ENCODE data around the gene NRGN.
A peak's percentile ranks its signal among the peaks of the same experiment; 100 is the strongest.

Gene NRGN

DNA sequence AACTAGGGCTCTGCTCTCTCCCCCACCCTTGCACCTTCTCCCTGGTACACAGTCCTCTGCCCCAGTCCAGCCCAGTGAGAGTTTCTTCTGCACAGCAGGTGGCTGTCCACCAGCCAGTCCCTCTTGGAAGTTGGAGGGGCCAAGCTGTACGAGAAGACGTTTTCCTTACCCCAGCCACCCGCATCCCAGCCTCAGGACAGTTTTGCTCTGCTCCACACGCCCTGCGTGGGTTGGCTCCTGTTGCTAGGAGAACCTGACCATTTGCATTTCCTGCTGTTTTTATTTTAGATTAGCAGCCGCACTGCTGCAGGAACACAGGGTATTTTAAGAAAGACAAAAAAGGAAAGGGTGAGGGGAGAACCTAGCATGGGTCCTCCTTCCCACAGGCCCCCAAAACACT lies 17.6 kb upstream of the NRGN start:
- Histone ChIP-seq H3K4me3 (ENCODE audit: low read depth in 1 of 2, low read length in 2 of 2) (no peak overlapping the region), H3K4me1 (ENCODE audit: control insufficient read depth in 1 of 2, insufficient read depth in 2 of 2, low read length in 2 of 2) (peaks cover 0 to 7% of the 10 kb centered on the region in 2 donors), H3K9me3 (ENCODE audit: control insufficient read depth in 1 of 2, low read length in 2 of 2) (no peaks in the 10 kb centered on the region), H3K36me3 (ENCODE audit: control insufficient read depth in 1 of 2, insufficient read depth in 2 of 2, low read length in 2 of 2) (no peaks in the 10 kb centered on the region), H3K27ac (ENCODE audit: low read length) (no peak overlapping the region), H3K27me3 (ENCODE audit: low read depth, low read length) (peaks cover 25% of the 10 kb centered on the region)

- H3K4me1 ChIP-seq (ENCODE audit: control insufficient read depth in 1 of 2, insufficient read depth in 2 of 2, low read length in 2 of 2): peaks cover 0 to 7% of the 10 kb centered on the region in 2 donors
These were observed 14.6 kb upstream of the NRGN start for GRCh38 chr11:124724979-124725718.

DNA sequence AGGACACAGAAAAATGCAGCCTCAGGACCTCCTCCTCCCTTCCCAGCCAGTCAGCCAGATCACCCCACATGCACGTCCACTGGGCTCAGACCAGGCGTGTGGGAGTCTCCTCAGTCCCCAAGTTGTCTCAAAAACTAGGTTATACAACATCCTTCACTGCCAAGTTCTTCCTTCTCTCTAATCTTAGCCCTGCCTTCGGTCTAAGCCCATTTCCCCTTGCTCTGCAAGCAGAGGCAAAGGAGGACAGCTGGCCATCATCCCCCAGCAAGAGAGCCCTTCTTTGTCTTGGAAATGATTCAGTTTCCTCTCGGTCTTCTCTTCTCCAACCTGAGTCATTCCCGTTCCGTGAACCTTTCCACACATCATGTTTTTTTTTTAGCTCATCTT lies 14.0 kb upstream of the NRGN start:
- Histone ChIP-seq H3K27ac (ENCODE audit: low read length) (no peak overlapping the region), H3K4me3 (ENCODE audit: low read depth in 1 of 2, low read length in 2 of 2) (no peak overlapping the region), H3K4me1 (ENCODE audit: control insufficient read depth in 1 of 2, insufficient read depth in 2 of 2, low read length in 2 of 2) (peaks cover 0 to 7% of the 10 kb centered on the region in 2 donors), H3K9me3 (ENCODE audit: control insufficient read depth in 1 of 2, low read length in 2 of 2) (no peaks in the 10 kb centered on the region), H3K36me3 (ENCODE audit: control insufficient read depth in 1 of 2, insufficient read depth in 2 of 2, low read length in 2 of 2) (no peaks in the 10 kb centered on the region), H3K27me3 (ENCODE audit: low read depth, low read length) (no peaks in the 10 kb centered on the region)

More at GRCh38 chr11:124724979-124725718, 14.6 kb upstream of the NRGN start:
- Histone ChIP-seq H3K4me3 (ENCODE audit: low read depth in 1 of 2, low read length in 2 of 2) (no peak overlapping the region), H3K36me3 (ENCODE audit: control insufficient read depth in 1 of 2, insufficient read depth in 2 of 2, low read length in 2 of 2) (no peaks in the 10 kb centered on the region), H3K9me3 (ENCODE audit: control insufficient read depth in 1 of 2, low read length in 2 of 2) (no peaks in the 10 kb centered on the region), H3K27me3 (ENCODE audit: low read depth, low read length) (no peaks in the 10 kb centered on the region), H3K27ac (ENCODE audit: low read length) (no peak overlapping the region)

DNA sequence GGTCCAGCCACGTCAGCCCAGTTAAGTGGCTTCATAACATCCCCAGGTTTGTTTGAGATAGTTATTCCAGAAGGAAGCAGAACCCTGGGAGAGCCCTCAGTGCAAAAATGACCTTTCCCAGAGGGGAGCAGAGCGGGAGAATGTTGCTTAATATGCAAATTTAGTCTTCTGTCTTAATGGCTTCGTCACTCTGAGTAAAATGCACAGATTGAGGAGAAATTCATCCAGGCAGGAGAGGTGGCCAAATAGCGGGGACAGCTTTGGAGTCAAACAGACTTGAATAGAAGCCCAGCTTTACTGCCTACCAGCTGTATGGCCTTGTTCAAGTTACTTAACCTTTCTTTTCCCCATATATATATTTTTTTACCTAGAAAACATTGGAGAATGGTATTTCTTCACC lies 12.3 kb upstream of the NRGN start:
- Histone ChIP-seq H3K36me3 (ENCODE audit: control insufficient read depth in 1 of 2, insufficient read depth in 2 of 2, low read length in 2 of 2) (no peaks in the 10 kb centered on the region), H3K27ac (ENCODE audit: low read length) (no peak overlapping the region), H3K9me3 (ENCODE audit: control insufficient read depth in 1 of 2, low read length in 2 of 2) (no peaks in the 10 kb centered on the region), H3K4me3 (ENCODE audit: low read depth in 1 of 2, low read length in 2 of 2) (no peak overlapping the region), H3K27me3 (ENCODE audit: low read depth, low read length) (no peaks in the 10 kb centered on the region), H3K4me1 (ENCODE audit: control insufficient read depth in 1 of 2, insufficient read depth in 2 of 2, low read length in 2 of 2) (peaks cover 0 to 7% of the 10 kb centered on the region in 2 donors)

- no peaks in the 10 kb centered on the region for H3K36me3 ChIP-seq (ENCODE audit: control insufficient read depth in 1 of 2, insufficient read depth in 2 of 2, low read length in 2 of 2)
- no peaks in the 10 kb centered on the region for H3K27me3 ChIP-seq (ENCODE audit: low read depth, low read length)
- H3K9me3 ChIP-seq (ENCODE audit: control insufficient read depth in 1 of 2, low read length in 2 of 2): no peaks in the 10 kb centered on the region
These were observed 11.6 kb upstream of the NRGN start for GRCh38 chr11:124728134-124728533.

DNA sequence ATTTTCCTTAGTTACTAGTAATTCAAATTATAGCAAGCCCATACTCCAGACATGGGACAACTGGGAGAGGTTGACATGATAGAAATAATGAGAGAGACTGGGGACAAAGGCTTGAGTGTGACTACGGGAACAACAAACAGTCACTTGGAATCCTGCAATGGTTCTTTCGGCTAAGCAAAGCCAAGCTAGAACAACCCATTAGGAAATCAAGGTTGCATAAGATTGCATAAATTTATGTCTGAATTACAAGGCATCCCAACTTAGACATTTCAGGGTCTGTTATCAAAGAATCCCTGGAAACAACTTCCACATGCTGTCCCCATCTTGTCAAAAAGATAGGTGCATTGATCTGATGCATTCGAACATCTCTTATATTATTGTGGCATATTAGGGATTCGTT lies 10.2 kb upstream of the NRGN start:
- H3K4me3 ChIP-seq (ENCODE audit: low read depth in 1 of 2, low read length in 2 of 2): no peak overlapping the region
- peaks cover 0 to 7% of the 10 kb centered on the region in 2 donors for H3K4me1 ChIP-seq (ENCODE audit: control insufficient read depth in 1 of 2, insufficient read depth in 2 of 2, low read length in 2 of 2)
- no peaks in the 10 kb centered on the region for H3K9me3 ChIP-seq (ENCODE audit: control insufficient read depth in 1 of 2, low read length in 2 of 2)
- H3K27me3 ChIP-seq (ENCODE audit: low read depth, low read length): no peaks in the 10 kb centered on the region
- H3K36me3 ChIP-seq (ENCODE audit: control insufficient read depth in 1 of 2, insufficient read depth in 2 of 2, low read length in 2 of 2): no peaks in the 10 kb centered on the region
- H3K27ac ChIP-seq (ENCODE audit: low read length): no peak overlapping the region

More at GRCh38 chr11:124728134-124728533, 11.6 kb upstream of the NRGN start:
- no peak overlapping the region for H3K4me3 ChIP-seq (ENCODE audit: low read depth in 1 of 2, low read length in 2 of 2)
- H3K27ac ChIP-seq (ENCODE audit: low read length): no peak overlapping the region
- peaks cover 0 to 7% of the 10 kb centered on the region in 2 donors for H3K4me1 ChIP-seq (ENCODE audit: control insufficient read depth in 1 of 2, insufficient read depth in 2 of 2, low read length in 2 of 2)

DNA sequence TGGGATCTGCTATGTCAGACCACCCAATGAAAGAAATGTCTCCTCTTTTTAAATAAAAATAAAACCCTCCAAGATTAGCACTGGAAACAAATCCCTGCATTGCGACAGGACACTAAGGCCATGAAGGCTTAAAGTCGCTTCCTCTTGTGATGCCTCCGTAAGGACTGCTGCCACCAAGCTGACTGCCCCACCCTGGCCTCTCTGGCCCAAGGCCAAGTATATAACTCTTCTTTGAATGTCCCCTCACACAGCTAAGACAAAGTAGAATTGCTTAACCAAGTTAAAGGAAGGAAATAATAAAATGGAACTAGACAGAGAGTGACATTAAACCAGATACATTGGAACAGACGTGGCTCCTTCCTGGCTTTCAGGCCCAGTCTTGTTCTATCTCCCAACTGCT lies 7.5 kb upstream of the NRGN start:
- Histone ChIP-seq H3K9me3 (ENCODE audit: control insufficient read depth in 1 of 2, low read length in 2 of 2) (no peaks in the 10 kb centered on the region), H3K27me3 (ENCODE audit: low read depth, low read length) (no peaks in the 10 kb centered on the region), H3K27ac (ENCODE audit: low read length) (no peak overlapping the region)

GRCh38 chr11:124736736-124737135 lies 3.0 kb upstream of the NRGN start:
- Histone ChIP-seq H3K4me3 (ENCODE audit: low read depth in 1 of 2, low read length in 2 of 2) (no peak overlapping the region), H3K27ac (ENCODE audit: low read length) (no peak overlapping the region), H3K36me3 (ENCODE audit: control insufficient read depth in 1 of 2, insufficient read depth in 2 of 2, low read length in 2 of 2) (no peaks in the 10 kb centered on the region), H3K9me3 (ENCODE audit: control insufficient read depth in 1 of 2, low read length in 2 of 2) (no peaks in the 10 kb centered on the region), H3K27me3 (ENCODE audit: low read depth, low read length) (peaks cover 13% of the 10 kb centered on the region), H3K4me1 (ENCODE audit: control insufficient read depth in 1 of 2, insufficient read depth in 2 of 2, low read length in 2 of 2) (peaks cover 0 to 11% of the 10 kb centered on the region in 2 donors)

More for the DNA sequence above, 7.5 kb upstream of the NRGN start:
- Histone ChIP-seq H3K4me3 (ENCODE audit: low read depth in 1 of 2, low read length in 2 of 2) (no peak overlapping the region), H3K4me1 (ENCODE audit: control insufficient read depth in 1 of 2, insufficient read depth in 2 of 2, low read length in 2 of 2) (no peaks in the 10 kb centered on the region), H3K36me3 (ENCODE audit: control insufficient read depth in 1 of 2, insufficient read depth in 2 of 2, low read length in 2 of 2) (no peaks in the 10 kb centered on the region)

GRCh38 chr11:124737638-124738305 lies 2.0 kb upstream of the NRGN start:
- no peak overlapping the region for H3K27ac ChIP-seq (ENCODE audit: low read length)
- H3K4me1 ChIP-seq (ENCODE audit: control insufficient read depth in 1 of 2, insufficient read depth in 2 of 2, low read length in 2 of 2): peaks cover 0 to 11% of the 10 kb centered on the region in 2 donors
- H3K36me3 ChIP-seq (ENCODE audit: control insufficient read depth in 1 of 2, insufficient read depth in 2 of 2, low read length in 2 of 2): no peaks in the 10 kb centered on the region
- no peak overlapping the region for H3K4me3 ChIP-seq (ENCODE audit: low read depth in 1 of 2, low read length in 2 of 2)
- no peaks in the 10 kb centered on the region for H3K9me3 ChIP-seq (ENCODE audit: control insufficient read depth in 1 of 2, low read length in 2 of 2)
- peaks cover 18% of the 10 kb centered on the region for H3K27me3 ChIP-seq (ENCODE audit: low read depth, low read length)

- H3K4me1 ChIP-seq (ENCODE audit: control insufficient read depth in 1 of 2, insufficient read depth in 2 of 2, low read length in 2 of 2): peaks cover 0 to 11% of the 10 kb centered on the region in 2 donors
- H3K27ac ChIP-seq (ENCODE audit: low read length): no peak overlapping the region
- H3K9me3 ChIP-seq (ENCODE audit: control insufficient read depth in 1 of 2, low read length in 2 of 2): no peaks in the 10 kb centered on the region
- peaks cover 18% of the 10 kb centered on the region for H3K27me3 ChIP-seq (ENCODE audit: low read depth, low read length)
- peak overlapping the region; percentile 54 to 68 for H3K4me3 ChIP-seq (ENCODE audit: low read depth in 1 of 2, low read length in 2 of 2)
- H3K36me3 ChIP-seq (ENCODE audit: control insufficient read depth in 1 of 2, insufficient read depth in 2 of 2, low read length in 2 of 2): no peaks in the 10 kb centered on the region
These were observed 846 bp upstream of the NRGN start for GRCh38 chr11:124738713-124739478.

GRCh38 chr11:124740277-124740882 lies 638 bp downstream of the NRGN start:
- no peak overlapping the region for H3K27ac ChIP-seq (ENCODE audit: low read length)
- no peaks in the 10 kb centered on the region for H3K36me3 ChIP-seq (ENCODE audit: control insufficient read depth in 1 of 2, insufficient read depth in 2 of 2, low read length in 2 of 2)
- peak overlapping the region; percentile 57 to 68 for H3K4me3 ChIP-seq (ENCODE audit: low read depth in 1 of 2, low read length in 2 of 2)
- H3K9me3 ChIP-seq (ENCODE audit: control insufficient read depth in 1 of 2, low read length in 2 of 2): no peaks in the 10 kb centered on the region
- H3K27me3 ChIP-seq (ENCODE audit: low read depth, low read length): peaks cover 23% of the 10 kb centered on the region
- peaks cover 0 to 13% of the 10 kb centered on the region in 2 donors for H3K4me1 ChIP-seq (ENCODE audit: control insufficient read depth in 1 of 2, insufficient read depth in 2 of 2, low read length in 2 of 2)

All from muscle layer of duodenum (tissue), 2 donors.